SK-N-SH treated with all-trans-retinoic acid at 6 μM for 48 hours (cell line): ENCODE measurements around the gene GAS5.

Experiments
- BACH2 ChIP-seq: fragments of 250-450 bp; sonication (Bioruptor Pico); IDR thresholded peaks from 2 replicates; pipeline ENCODE4 v1.9.0; 2021; ENCODE audit warnings: mild to moderate bottlenecking, borderline replicate concordance
- CSRNP3 ChIP-seq: fragments of 250-450 bp; sonication (Bioruptor Pico); IDR thresholded peaks from 2 replicates; pipeline ENCODE4 v1.5.1; 2021; ENCODE audit warnings: mild to moderate bottlenecking, moderate library complexity
- ZFP3 ChIP-seq: fragments of 250-450 bp; sonication (Bioruptor Pico); IDR thresholded peaks from 2 replicates; pipeline ENCODE4 v1.5.0; 2020; ENCODE audit warnings: mild to moderate bottlenecking, moderate library complexity
- ZNF8 ChIP-seq: fragments of 450-650 bp; formaldehyde crosslinking; IDR thresholded peaks from 2 replicates; pipeline ENCODE4 v1.5.0; 2020; ENCODE audit warnings: mild to moderate bottlenecking, moderate library complexity
- TF ChIP-seq, protein P1 (sequence below): fragments of 250-450 bp; sonication (Bioruptor Pico); IDR thresholded peaks from 2 replicates; pipeline ENCODE4 v1.5.1; 2020; ENCODE audit warnings: low read depth, mild to moderate bottlenecking, moderate library complexity
- TF ChIP-seq, protein P2 (sequence below): fragments of 250-450 bp; sonication (Bioruptor Pico); IDR thresholded peaks from 2 replicates; pipeline ENCODE4 v1.8.0; 2020; ENCODE audit warnings: mild to moderate bottlenecking, moderate library complexity, borderline replicate concordance

- no peak for TF ChIP-seq CSRNP3 (CRISPR knock-in tag)
- no peak for TF ChIP-seq BACH2
- no peak for TF ChIP-seq ZNF8 (CRISPR knock-in tag)
- TF ChIP-seq, protein P1, sequence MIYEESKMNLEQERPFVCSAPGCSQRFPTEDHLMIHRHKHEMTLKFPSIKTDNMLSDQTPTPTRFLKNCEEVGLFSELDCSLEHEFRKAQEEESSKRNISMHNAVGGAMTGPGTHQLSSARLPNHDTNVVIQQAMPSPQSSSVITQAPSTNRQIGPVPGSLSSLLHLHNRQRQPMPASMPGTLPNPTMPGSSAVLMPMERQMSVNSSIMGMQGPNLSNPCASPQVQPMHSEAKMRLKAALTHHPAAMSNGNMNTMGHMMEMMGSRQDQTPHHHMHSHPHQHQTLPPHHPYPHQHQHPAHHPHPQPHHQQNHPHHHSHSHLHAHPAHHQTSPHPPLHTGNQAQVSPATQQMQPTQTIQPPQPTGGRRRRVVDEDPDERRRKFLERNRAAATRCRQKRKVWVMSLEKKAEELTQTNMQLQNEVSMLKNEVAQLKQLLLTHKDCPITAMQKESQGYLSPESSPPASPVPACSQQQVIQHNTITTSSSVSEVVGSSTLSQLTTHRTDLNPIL (CRISPR knock-in tag) = no peak
- TF ChIP-seq ZFP3 (CRISPR knock-in tag) = no peak
- TF ChIP-seq, protein P2, sequence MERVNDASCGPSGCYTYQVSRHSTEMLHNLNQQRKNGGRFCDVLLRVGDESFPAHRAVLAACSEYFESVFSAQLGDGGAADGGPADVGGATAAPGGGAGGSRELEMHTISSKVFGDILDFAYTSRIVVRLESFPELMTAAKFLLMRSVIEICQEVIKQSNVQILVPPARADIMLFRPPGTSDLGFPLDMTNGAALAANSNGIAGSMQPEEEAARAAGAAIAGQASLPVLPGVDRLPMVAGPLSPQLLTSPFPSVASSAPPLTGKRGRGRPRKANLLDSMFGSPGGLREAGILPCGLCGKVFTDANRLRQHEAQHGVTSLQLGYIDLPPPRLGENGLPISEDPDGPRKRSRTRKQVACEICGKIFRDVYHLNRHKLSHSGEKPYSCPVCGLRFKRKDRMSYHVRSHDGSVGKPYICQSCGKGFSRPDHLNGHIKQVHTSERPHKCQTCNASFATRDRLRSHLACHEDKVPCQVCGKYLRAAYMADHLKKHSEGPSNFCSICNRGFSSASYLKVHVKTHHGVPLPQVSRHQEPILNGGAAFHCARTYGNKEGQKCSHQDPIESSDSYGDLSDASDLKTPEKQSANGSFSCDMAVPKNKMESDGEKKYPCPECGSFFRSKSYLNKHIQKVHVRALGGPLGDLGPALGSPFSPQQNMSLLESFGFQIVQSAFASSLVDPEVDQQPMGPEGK (CRISPR knock-in tag) = no peak
Observed at GRCh38 chr1:173900427-173900826, 32.6 kb upstream of the GAS5 start.
